Endometrial microvascular endothelial cells (primary cell): Measurements from ENCODE around the gene CPM. TPM values are rescaled to one million over a fixed set of nuclear protein-coding genes. Genes with fewer than 3 reads are reported as not detected.

Experiments used
- in situ Hi-C: cut with HindIII; loops from 2 replicates; pipeline ENCODE4 v1.10.0; 2017; ENCODE audit warnings: low sequenced_read_pairs, low pct_unique_long_range_greater_than_20kb; ENCODE audit errors: inconsistent ontology term
- total RNA-seq: library from RNA; depleted of rRNA; stranded (reverse); fragments of >200 nt; gene quantifications from one replicate; pipeline ENCODE4 v1.2.3, GENCODE V29; 2015; ENCODE audit errors: inconsistent ontology term

The CPM gene
- total RNA-seq, 1 donor from 2014 or later: 4.6 TPM

DNA sequence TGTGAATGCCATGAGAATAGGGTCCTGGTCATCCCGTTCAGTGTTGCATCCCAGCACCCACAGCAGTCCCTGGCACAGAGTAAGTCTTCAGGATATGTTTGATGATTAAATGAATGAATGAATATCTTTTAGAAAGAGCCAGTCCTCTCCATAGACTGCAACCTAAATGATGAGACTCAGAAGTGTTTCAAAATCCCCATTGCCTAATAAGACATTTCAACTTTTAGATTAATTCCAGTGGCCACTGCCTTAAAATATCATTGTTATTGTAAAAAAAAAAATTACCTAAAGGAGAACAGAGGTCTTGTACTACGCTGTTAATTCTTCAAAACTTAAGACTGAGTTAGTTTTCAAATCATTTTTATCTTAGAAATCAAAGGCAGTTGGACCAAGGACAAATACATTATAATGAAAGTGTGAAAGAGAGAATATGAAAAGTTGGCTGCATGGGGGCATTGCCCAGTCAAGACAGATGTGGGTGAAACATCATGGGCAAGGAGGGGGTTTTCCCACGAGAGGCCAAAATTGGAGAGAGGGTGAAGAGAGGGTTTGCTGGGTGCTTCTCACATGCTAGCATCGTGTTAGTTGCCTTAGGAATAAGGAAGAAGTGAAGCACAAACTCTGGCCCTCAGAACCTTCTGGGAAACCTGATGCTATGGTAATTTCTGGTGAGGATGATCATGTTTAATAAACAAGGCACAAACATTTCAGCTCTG is 26.3 kb upstream of the CPM start:
- in situ Hi-C loops: no loop called here

DNA sequence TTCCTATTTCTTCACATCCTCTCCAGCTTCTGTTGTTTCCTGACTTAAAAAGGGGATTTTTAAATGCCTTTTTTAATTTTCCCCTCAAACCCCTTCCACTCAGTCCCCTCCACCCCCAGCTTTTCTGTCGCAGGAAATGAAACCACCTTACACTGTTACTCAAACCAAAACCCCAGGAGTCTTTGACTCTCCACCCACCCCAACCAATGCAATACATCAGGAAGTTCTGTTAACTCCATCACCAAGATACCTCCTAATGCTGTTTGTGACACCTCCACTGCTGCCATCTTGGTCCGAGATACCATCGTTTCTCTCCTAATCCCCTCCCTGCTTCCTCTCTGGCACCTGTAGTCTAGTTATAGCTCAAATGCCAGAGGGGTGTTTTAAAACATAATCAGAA is 25.4 kb upstream of the CPM start:
- in situ Hi-C loops: no loop called here

DNA sequence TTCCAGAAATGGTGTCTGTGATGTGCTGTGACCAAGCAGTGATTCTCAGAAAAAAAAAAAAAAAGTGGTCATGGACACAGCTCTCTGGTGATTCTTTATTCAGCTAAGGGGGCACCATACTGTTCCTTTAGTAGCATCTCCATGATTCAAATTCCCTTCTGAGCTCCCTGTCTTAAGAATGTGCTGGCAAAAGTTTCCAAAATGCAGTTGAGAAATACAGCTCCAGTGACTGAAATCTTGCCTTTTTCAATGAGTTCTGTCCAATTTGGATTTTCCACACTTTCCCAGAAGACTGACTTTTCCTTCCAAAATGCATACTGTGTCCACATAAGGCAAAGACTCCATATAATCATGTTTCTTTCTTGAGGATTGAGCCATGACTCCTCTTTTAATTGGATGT is 24.3 kb upstream of the CPM start:
- in situ Hi-C loops: no loop called here

DNA sequence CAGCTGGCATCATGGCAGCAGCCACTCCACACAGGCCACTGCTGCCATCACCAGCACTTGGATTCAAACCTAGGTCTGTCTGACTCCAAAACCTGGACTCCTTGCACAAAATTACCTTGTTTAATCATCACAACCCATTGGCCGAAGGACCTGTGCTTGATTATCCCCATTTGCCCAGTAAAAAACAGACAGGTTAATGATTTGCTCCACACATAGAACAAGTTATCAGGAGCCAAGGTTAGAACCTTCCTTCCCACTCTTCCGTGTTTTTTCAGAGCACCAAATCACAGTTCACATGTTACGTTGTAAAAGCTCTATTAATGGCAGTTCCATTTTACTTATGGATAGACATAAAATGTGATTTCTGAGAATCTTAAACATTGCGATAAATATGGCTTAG is 23.5 kb upstream of the CPM start:
- in situ Hi-C loops: no loop called here

DNA sequence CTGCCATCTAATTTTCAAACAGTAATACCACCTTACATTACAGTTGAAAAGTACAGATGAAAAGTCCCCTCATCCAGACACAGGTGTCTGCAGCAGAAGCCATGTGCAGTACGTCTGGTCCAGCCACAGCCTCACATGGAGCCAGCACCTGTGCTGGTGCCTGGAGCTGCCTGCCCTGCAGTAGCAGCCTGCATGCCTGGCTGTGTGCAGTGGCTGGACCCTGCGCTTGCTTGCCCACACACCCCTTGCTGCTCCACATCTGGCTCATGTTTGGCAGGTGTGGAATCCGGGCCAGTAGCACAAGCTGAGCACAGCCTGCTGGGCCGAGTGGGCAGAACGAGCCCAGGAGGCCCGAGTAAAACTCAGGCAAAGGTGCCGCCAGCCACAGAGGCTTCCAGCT is 21.8 kb upstream of the CPM start:
- in situ Hi-C loops: no loop called here

DNA sequence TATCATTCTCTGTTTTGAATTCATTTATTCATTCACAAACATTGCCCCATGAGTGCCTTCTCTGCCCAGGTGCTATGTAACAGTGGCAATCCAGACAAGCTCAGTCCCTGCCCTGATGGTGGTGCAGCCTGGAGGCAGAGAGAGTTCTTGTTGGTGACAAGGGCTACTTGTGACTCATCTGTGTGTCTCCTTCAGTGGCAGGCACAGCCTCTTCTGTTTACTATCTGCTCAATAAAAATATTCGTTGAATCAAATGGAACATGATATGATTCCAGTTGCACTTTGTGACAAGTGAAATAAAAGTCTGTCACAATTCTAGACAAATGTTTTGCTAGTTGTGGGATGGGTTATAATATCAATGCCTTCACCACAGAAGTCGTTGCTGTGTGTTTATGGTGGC is 20.6 kb upstream of the CPM start:
- in situ Hi-C loops: no loop called here

DNA sequence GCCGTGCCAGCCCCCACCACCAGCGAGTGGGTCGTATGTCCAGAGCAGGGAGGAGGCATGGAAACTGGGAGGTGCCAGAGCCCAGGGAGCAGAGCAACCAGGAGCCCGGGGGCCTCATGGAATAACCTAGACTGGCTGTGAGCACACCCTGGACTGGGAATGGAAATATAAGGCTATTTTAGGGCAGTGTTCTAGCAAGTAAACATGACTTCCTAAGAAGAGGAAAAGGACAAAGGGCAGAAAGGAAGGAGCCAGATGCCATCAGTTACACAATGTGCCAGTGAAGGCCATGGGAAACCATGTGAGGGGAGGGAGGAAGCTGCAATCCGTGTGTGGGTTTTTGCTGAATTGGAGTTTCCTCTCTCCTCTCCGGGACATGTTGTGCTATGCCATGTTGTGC is 18.7 kb upstream of the CPM start:
- in situ Hi-C loops: no loop called here

DNA sequence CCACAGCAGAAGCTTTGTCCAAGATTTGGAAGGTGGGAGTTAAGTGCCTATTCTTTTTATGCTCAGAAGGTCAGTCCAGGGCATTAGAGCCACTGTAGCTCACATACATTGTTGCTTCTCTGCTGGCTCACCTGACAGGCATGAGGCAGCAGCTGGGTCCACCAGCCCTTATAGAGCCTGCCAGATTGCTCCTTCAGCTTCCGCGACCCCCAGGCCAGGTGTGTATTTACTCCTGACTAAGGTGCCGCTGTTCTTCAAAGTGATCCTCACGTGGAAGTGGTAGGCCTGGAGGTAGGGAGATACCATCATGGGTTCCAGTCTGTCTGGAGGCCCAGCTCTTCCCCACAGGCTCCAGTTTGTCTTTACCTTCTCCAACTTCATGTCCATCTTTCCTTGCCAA is 17.5 kb upstream of the CPM start:
- in situ Hi-C loops: no loop called here

DNA sequence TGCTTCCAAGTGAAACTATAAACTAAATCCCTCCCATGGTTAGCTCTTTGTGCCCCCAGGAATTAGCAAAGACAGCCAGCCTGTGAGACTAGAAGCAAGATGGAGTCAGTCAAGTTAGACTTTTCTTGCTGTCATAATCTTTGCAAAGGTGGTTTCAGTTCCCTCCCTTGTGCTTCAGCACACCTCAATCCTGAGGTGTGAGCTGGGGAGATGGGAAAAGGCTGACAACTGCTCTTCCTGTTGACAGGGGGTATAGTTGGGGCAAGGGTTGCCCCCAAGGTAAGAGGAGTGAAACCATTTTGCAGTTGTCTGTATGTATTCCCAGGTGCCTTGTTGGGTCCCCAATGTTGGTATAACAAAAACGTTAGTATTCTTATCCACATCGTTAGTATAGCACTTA is 12.3 kb upstream of the CPM start:
- in situ Hi-C loops: no loop called here

DNA sequence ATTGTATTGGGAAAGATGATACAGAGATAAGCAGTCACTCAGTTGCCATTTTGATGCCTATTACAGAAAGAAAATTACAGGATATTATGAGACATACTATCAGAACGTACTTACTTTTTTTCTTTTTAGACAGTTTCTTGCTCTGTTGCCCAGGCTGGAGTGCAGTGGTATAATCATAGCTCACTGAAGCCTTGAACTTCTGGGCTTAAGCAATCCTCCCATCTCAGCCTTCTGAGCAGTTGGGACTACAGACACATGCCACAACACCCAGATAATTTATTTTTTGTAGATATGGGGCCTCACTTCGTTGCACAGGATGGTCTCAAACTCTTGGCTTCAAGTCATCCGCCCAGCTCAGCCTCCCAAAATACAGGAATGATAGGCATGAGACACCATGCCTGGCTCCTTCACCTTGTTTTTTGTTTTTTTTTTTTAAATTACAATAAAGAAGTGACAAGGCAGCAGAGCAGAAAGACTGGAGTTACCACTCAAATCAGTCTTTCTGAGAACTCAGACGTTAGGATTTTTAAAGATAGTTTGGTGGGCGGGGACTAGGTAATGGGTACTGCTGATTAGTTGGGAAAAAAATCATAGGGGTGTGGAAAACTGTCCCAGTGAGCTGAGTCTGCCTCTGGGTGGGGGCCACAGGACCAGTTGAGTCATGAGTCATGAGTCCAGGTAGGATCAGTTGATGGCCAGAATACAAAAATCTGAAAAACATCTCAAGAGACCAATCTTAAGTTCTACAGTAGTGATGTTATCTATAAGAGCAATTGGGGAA is 11.5 kb upstream of the CPM start:
- in situ Hi-C loops: no loop called here

DNA sequence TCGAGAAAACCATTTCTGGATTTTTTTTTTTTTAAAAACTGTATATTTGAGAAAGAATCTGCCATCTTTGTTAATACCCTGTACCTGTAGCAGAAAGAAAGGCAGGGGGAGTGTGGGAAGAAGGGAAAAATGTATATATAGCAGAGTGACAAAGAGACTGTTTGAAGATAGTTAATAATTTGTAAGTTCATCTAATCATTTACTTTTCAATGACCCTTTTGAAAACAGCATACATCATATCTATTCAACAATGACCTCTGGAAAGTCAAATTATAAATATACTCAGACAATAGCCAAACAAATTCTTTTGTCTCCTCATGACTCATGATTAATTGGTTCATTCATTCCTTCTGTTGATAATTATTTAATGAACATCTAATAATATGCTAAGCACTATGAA is 10.9 kb upstream of the CPM start:
- in situ Hi-C loops: no loop called here

DNA sequence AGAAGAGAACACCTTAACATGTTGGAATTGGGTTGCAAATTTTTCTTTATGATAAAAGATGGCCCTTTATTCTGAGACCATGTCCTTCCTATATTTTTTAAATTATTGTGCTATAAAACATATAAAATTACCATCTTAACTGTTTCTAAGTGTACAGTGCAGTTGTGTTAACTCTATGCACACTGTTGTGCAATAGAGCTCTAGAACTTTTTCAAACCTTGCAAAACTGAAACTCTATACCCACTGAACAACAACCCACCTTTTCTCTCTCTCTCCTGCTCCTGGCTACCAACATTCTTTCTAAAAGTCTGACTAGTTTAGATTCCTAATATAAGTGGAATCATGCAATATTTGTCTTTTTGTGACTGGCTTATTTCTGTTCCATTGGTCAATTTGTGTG is 7.8 kb upstream of the CPM start:
- in situ Hi-C loops: no loop called here

DNA sequence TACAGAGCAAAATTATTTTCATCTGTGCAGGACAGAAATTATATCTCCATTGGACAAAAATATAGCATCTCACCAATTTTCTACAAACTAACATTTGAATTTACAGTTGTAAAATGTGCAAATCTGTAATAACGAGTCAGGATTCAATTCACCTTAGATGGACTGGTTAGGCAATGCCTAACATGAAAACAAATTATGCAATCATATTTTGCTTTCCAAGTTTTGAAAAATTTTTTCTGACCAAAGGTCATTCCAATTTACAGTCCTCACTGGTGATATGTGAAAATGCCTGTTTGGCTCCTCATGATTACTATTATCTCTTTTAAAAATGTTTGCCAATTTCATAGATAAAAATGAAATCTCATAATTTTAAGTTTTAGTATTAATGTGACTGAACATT is 6.5 kb upstream of the CPM start:
- in situ Hi-C loops: no loop called here

DNA sequence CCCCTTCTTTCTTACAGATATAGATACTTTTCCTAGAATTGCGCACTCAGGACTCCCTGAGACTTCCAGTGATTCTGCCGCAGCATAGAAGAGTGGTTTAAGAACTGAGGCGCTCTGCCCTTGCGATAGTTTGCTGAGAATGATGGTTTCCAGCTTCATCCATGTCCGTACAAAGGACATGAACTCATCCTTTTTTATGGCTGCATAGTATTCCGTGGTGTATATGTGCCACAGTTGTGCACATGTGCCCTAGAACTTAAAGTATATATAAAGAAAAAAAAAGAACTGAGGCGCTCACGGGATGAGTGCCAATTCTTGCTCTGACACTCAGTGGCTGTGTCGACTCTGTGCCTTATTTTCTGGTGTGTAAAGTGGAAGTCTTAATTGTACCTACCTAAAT is 1.4 kb upstream of the CPM start:
- in situ Hi-C loops: no loop called here

DNA sequence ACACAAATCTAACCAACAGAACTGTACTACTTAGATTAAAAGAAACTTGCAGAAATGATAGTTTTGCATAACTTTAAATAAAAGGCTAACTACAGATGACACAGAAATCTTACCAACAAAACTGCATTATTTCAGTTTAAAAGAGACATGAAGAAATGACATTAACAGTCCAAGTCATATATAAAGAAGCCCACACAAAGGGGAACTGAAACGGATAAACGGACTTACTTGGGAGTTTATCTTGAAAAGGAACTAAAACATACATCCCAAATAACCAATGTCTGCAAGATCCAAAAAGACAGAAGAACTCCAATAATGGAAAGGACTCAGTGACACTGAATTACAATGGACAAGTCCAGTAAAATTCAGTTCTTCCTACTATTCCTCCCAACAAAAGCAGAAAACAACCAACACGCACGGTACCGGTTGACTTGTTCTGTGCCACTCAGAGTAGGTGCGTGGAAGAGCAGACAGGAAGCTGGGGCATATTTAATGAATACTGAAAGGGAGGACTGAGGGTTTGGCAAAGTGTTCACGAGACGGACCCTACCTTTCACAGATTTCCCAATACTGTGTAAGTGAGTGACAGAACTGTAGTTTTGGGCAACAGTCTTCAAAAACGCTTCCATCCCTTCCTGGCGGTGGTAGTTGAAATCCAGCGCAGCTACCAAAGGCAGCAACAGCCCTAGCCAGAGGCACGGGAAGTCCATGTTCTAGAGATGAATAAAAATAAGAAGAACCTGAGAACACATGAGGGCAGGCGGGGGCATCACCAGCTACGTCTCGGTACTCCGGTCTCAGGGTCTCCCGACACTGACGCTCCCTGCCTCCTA is 627 bp downstream of the CPM start:
- in situ Hi-C loops: no loop called here

DNA sequence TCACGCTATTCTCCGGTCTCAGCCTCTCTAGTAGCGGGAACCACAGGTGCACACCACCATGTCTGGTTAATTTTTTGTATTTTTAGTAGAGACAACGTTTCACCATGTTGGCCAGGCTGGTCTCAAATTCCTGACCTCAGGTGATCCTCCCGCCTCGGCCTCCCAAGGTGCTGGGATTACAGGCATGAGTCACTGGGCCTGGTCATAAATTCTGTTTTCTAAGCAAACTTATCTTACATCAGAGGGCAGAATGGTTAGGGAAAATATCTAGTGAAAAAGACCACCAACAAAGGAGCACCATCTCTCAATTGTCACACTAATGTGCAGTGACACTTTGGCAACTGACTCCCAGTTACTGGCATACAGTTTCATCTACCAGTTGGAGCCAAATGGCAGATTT is 2.8 kb downstream of the CPM start:
- in situ Hi-C loops: no loop called here

DNA sequence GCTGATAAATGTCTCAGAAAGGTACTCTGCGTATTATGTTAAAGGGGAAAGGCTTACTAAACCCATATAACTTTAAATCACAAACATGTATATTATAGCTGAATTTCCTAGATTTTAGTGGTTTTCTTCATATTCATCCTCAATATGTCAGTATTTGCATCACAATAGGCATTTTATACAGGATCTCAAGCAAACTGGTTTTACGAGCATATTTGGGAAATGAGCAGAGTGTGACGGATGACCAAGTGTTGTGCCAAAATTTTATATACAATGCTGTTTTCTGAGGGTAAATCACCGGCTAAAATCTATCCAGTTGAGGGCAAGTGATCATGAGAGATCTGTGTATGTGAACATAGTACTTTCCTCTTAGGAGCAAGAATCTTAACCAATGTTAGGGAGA is 8.4 kb downstream of the CPM start:
- in situ Hi-C loops: no loop called here

DNA sequence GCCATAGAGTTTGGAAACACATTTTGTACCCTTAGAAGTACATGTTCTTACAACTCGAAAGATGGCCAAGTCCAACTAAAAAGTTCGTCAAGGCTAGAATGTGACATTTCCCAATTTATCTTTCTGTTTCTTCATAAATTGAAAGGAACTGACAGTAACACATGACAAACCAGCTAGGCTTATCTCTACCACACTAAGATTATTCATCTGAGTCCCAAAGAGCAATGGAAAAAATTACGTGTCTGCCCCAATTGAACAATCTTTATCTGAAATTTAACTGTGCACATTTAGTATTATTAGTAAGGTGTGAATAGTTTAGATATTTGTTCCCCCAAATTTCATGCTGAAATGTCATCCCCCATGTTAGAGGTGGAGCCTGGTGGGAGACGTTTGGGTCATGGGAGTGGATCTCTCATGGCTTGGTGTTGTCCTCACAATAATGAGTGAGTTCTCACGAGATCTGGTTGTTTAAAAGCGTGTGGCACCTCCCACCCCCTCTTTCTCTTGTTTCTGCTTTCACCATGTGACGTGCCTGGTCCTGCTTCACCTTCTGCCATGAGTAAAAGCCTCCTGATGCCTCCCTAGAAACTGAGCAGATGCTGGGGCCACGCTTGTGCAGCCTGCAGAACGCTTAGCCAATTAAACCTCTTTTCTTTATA is 13.3 kb downstream of the CPM start:
- in situ Hi-C loops: no loop called here

DNA sequence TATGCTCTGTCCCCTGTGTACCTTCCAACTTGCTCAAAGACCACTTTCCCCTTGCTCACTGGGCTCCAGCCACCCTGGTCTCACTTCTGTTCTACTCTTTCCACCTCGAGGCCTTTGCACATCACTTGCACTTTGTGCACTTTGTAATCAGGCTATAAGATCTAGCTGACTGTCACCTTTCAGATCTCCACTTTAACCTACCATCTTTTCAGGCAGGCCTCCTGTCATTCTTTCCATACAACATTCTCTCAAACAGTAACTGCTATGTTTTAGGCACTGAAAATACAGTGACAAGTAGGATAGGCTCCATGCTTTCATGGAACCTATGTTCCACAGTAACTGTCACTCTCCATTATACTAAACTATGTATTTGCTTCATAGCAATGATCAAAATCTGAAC is 14.0 kb downstream of the CPM start:
- in situ Hi-C loops: no loop called here
